GM18868 (cell line): ENCODE results near the gene ATP6V1D.
"Not testable (repeated sequence)": the region's sequence is repeated elsewhere in the genome, so short reads cannot be mapped to it uniquely, and the experiment has no call there.

Experiments
- ATAC-seq: cut with Tn5 transposase; IDR thresholded peaks from one replicate; pipeline ENCODE4 v1.9.1; 2021; ENCODE audit warnings: mild to moderate bottlenecking, moderate library complexity; ENCODE audit not compliant: unreplicated experiment

The ATP6V1D gene

DNA sequence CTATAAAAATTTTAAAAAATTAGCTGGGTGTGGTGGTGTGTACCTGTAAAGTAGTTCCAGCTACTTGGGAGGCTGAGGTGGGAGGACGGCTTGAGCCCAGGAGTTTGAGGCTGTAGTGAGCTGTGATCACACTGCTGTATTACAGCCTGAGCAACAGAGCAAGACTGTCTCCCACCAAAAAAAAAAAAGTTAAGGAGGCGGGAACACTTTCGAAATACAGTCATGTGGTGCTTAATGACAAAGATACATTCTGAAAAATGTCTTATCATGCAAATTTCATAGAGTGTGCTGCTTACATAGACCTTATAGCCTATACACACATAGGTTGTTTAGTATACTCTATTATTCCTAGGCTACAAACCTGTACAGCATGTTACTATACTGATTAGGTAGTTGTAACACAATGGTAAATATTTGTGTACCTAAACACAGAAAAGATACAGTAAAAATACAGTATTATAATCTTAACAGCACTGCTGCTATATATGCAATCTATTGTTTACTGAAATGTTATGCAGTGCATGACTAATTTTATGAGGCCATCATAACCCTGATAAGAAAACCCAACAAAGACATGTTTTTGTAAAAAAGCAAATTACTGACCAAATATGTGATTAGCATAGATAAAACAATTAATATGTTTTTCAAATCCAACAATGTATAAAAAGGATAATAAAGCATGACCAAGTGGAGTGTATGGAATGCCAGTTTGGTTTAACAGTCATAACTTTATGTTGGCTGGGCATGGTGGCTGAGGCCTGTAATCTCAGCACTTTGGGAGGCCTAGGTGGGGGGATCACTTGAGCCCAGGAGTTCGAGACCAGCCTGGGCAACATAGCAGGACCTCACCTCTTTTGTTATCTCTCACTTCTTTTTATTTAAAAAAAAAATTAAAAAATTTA, 11.9 kb upstream of the ATP6V1D start:
- ATAC-seq: no peak

DNA sequence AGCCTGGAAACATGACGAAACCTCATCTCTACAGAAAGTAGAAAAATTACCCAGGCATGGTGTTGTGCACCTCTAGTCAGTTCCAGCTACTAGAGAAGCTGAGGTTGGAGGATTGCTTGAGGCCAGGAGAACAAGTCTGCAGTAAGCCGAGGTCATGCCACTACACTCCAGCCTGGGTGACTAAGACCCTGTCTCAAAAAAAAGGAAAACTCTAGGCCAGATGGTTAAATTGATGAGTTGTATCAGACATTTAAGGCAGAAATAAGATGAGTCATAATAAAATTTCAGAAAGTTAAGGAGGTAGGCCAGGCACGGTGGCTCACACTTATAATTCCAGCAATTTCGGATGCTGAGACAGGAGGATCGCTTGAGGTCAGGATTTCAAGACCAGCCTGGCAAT, 11.2 kb upstream of the ATP6V1D start:
- ATAC-seq: no peak

DNA sequence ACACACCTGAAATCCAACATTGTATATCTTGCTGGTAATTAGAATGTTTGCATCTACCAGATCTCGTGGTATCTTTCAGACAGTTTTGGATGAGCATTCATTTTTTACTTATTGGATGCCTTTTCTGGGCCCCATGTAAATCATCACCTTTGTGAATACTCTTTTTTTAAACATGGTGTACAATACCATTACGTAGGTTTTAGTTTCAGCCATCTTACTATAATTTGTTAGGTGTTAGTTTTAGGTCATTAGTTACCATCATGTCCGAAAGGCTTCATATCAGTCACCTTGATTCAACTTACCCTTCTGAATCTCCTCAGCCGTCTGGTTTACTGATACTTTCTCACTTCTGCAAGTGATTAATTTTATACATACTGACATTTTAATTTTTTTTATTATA, 5.9 kb upstream of the ATP6V1D start:
- ATAC-seq: no peak

DNA sequence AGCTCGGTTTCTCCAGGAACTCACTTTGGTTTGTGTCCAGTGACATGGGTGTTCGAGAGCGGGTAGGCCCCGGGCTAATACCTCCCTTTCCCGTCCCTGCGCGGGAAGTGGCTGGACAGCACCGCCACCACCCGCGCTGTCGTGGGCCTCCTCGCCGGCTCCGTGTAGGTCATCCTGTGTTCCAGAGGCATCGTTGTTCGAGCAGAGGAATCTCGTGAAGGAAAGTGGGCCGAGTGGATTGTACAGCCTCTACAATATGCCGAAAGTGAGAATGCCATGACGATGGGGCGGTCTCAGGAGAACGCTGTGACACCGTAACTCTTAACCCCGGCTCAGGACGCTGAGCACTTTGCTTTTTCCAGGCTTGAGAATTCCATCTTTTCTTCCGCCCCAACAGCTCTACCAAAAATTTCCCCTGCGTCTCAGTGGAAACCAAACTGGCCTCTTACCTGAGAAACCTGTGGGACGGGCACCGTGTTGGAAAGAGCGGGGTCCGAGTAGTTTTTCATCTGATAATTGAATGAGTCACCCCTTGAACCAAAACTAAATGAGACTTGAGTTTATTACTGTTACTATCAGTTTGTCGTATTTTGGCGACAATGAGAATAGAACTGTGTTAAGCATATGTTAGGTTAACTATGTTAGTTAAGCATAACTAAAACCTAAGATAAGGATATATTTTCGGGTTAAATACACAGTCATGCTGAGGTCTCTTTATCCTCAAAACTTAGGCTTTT, 1.0 kb upstream of the ATP6V1D start:
- ATAC-seq: peak; percentile 24

DNA sequence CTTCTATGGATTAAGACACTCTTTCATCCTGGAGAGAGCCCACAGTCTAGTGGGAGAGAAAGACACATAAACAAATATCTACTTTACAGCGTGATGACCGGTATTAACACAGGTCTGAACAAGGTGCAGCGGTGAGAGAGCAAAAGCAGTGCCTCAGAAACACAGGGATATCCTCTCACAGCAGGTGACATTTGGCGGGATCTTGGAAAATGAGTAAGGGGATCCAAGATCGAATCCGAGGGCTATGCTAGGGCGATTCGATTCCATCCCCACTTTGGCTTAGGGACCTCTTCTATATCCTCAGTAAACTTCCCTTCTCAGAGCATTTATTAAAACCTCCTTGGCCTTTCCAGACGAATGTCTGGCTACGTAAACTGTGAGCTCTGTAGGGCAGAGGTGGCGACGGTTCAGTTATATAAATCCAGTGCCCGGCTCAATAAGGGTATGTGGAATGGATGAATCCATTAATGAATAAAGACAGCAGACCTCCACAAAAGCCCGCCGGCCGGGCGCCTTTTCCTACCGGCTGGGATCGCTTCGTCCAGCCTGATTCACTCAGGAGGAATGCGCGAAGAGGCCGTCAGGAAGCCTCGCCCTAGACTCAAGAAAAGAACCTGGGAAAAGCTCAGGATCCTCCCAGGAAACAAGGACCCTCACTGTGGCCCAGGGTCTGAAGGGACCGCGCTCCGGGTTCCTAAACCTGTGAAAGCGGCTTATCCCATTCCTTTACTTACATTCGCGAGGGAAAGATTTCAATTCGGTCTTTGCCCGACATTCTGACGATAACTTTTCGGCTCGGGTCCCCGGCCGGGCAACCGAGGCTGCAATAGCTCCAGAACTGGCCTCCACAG, 455 bp downstream of the ATP6V1D start:
- ATAC-seq: no peak

DNA sequence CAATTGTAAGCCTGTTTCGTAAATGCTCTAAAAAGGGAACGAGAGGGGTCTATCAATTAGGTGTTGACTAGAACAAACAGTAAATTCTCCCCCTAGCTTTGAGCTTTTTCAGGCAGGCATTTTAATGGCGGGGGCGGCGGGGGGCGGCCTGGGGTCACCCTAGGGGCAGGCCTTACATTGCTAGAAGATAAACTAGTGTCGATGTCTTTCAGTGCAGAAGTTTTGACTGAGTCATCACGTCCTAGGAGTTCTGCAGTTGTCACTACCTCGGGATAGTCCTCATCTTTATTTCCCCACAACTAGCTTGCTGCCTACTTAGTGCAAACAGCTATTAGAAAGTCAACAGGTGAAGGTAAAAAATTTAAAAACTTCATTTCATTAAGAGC, 1.6 kb downstream of the ATP6V1D start:
- ATAC-seq: no peak

DNA sequence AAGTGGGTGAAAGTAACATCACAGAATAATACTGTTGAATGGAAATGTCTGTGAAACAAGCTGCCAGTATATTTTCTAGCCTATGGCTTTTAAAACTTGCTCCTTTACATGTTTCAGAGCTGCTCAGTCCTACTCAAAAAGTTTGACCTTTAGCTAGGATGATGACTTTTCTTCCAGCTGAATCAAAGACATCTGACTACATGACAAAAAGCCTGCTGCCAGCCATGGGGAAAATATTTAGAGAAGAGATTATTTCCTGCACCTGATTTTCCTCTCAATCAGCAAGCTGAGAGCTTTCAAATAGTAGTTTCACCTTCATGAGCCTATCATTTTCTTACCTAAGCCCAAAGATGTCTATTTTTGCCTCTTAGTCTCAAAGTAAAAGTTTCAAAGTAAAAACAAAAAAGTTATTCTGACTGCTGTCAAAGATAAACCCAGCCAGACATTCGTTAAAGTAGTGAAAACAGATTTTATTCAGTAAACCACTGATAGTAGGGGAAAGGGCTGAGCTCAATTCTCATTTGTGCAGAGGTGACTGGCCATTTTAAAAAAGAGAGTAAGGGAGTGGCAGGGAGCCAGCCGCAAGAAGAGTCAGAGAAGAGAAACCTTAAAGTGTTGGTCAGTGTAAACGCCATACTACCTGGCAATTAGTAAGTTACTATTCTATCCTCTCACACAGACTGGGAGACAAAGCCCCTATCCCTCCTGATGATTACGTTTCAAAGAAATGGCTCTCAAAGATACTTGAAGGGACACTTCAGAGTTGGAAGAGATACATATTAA, 2.2 kb downstream of the ATP6V1D start:
- ATAC-seq: no peak

DNA sequence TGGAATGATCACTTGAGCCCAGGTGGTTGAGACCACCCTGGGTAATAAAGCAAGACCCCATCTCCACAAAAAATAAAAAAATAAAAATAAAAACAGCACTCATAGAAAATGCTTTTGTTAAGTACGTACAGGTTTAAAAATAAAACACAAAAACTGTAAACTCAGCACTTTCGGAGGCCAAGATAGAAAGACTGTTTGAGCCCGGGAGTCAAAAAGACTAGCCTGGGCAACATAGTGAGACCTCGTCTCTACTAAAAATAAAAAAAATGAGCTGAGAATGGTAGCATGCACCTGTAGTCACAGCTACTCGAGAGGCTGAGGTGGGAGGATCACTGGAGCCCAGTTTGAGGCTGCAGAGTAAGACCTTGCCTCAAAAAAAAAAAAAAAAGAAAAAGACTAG, 7.5 kb downstream of the ATP6V1D start:
- ATAC-seq: no peak

DNA sequence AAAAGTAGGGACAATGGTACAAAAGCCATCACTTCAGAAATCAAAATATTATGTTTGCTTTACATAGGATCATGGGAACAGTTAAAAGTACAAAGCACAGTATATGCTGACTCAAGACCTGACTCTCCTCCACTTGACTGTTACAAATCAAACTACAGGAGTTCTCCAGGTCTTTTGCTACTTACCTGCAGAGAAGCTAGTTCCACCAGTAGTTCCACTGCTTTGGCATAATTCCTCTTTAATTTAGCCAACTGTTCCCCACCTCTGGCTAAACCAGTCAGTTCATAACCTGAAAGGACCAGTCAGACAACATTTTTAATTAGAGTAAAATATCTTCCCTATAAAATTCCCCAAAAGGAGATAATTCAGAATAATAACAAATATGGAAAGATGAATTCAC, 14.0 kb downstream of the ATP6V1D start:
- ATAC-seq: no peak

DNA sequence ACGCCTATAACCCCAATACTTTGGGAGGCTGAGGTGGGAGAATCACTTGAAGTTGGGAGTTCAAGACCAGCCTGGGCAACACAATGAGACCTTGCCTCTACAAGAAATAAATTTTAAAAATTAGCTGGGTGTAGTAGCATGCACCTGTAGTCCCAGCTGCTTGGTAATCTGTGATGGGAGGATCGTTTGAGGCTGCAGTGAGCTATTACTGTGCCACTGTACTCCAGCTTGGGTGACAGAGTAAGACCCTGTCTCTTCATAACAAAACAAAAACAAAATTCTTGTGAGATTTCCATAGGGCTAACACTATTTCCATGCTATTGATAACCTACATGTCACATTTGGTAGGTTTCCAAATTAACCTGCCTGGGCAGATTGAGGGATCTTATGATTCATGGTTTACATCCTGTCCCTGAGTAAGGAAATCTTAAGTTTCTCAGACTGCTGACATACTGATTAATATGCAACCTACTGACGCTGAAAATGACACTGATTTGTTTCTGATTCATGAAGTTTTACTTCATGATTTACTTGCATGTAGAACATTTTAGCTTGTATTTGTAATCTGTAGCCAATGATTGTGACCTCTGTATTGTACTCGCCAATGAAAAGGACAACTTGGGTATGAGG, 15.9 kb downstream of the ATP6V1D start:
- ATAC-seq: no peak

DNA sequence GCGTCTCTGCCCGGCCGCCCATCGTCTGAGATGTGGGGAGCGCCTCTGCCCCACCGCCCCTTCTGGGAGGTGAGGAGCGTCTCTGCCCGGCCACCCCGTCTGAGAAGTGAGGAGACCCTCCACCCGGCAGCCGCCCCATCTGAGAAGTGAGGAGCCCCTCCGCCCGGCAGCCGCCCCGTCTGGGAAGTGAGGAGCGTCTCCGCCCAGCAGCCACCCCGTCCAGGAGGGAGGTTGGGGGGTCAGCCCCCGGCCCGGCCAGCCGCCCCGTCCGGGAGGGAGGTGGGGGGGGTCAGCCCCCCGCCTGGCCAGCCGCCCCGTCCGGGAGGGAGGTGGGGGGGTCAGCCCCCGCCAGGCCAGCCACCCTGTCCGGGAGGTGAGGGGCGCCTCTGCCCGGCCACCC, 18.4 kb downstream of the ATP6V1D start:
- ATAC-seq: not testable (repeated sequence)

DNA sequence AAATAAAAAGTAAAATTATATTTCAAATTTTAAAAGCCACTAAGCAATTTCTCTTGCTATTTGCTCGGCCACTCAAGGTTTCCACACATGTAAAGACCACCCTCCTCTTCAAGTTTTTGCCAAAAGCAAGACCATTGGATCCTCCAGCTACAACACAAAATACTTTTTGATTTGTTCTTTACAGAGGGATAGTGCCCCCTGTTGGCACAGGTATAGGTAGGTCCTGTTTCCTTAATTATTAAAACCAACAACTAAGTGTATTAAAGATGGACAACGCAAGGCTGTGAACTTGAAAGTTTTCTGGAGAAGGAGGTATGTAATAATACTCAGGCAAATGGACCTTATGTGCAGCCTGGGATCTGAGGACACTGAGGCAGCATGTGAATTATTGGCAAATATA, 23.8 kb downstream of the ATP6V1D start:
- ATAC-seq: no peak

DNA sequence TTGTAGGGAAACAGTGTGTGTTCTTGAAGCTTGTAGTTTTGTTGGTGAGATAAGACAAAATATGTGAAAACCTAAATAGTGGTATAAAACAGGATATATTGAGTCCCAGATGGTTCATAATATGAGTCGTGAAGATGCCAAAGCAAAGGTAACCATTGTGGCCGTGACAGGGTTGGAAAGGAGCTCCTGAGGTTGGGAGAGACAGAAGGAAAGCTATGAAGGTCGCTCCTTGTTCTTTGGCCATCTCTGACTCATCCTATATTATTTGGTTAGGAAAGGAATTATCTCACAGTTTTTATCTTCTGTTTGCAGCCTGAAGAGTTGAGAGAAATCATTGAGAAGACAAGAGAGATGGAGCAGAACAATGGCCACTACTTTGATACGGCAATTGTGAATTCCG, 27.1 kb downstream of the ATP6V1D start:
- ATAC-seq: no peak

DNA sequence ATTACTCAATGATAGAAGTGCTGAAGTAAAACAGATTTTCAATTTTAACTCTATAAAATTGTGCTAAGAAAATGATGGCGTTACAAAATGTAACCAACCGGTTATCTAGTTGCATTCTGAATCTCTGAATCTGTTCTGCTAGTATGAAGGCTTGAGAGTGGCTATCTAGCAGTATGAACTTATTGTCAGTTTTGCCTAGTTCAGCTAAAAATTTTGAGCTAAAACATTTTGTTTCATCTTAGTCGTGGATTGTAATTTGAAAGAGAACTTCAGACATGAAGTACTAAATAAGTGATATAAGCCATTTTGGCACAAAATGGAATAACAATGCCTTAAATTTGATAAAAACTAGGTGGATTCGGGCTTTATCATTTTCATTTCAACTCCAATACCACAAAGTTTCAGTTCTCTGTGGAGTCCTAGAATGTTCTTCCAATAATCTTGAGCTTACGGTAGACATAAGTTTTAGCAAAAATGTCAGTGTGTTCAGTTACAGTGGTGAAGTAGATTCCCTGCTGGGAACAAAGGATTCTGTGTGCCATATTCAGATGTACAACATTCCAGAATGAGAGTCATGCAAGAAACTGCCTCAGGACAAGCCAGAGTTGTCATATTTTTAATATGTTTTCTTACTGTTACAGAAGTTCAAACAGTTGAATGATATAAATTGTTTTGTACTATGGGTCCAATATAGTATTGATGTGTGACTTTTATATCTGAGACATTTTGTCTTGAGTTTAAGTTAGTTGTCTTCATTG, 28.1 kb downstream of the ATP6V1D start:
- ATAC-seq: no peak

DNA sequence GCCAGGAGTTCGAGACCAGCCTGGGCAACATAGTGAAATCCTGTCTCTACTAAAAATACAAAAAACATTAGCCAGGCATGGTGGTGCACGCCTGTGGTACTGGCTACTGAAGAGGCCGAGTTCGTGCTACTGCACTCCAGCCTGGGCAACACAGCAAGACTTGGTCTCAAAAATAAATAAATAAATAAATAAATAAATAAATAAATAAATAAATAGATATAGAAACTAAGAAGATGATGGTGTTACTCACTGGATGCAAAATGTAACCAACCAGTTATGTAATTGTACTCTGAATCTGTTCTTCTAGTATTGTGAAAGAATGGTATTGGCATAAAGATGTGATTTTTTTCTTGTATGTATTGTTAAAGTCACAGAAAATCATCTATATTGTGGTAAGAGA, 29.9 kb downstream of the ATP6V1D start:
- not testable (repeated sequence) for ATAC-seq

DNA sequence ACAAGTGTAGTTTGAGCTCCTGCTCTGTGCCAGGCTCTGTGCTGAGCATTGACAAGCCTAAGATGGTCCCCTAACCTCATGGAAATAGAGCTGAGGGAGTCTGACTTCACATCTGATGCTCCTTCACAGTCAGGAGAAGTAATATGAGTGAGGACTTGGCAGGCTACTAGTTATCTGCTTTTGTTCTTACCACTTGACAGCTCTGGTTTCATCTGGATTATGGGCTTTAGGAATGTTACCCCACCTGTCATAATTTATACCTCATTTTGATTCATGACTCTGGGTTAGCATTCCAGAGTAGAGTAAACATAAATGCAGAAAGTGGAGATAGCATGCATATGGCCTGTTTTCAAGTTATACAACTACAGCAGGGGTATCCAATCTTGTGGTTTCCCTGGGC, 40.5 kb downstream of the ATP6V1D start:
- ATAC-seq: no peak

DNA sequence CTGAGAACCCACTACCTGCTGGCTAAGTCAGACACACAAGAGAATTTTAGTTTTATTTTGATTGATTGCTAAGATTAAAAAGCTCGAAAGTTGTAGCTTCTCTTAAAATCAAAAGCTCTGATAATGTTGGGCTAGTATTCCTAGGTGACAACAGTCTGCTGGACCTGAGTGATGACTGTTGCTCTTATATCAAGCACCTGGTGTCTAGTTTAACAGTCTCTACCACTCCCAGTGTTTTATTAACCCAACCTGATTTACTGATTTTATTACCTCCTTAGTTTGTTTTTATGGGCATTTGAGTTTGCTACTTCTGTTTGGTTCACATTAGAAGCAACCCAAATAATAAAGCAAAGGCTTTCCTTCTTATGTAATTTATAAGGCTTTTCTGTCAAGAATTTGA, 41.8 kb downstream of the ATP6V1D start:
- no peak for ATAC-seq

DNA sequence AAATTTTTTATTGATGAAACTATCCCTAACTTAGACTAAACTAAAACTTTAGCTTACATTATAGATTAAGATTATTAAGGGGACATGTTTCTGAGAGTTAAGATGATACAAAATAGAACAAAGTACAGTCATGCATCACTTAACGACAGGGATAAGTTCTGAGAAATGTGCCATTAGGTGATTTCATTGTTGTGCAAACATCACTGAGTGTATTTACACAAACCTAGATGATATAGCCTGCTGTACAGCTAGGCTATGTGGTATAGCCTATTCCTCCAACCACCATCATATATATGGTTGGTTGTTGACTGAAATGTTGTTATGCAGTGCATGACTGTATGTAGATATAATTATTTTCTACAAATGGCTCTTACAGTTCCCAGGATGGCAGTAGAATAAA, 46.5 kb downstream of the ATP6V1D start:
- ATAC-seq: no peak

DNA sequence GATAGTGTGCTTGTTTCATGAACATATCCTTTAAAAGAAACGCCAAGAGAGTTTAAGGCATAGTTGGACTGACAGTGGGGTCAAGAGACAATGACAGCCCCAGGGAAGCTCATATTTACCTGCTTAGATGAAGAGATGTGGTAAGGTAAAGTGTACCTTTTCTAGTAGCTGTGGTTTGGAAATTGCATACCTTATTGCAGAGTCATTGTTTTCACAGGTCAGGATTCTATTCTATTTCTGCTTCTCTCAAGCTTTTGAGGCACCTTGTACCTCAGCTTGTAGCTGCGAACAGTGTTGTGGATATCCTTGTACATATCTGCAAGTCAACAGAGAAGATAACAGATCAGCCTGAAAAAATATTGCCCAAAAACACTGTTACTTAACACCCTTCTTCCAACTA, 47.7 kb downstream of the ATP6V1D start:
- ATAC-seq: no peak
